GM19025 (cell line): ENCODE measurements around the gene MXD4.

ENCODE experiments used
- ATAC-seq: cut with Tn5 transposase; IDR thresholded peaks from one replicate; pipeline ENCODE4 v1.9.1; 2021; ENCODE audit warnings: mild to moderate bottlenecking, low read depth, moderate library complexity; ENCODE audit not compliant: unreplicated experiment

The MXD4 gene, protein sequence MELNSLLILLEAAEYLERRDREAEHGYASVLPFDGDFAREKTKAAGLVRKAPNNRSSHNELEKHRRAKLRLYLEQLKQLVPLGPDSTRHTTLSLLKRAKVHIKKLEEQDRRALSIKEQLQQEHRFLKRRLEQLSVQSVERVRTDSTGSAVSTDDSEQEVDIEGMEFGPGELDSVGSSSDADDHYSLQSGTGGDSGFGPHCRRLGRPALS

GRCh38 chr4:2261853-2262144 is at the start of gene MXD4:
TSS of gene MXD4 (minus strand) at chr4:2262109. CDS start at chr4:2261980, 129 bp downstream.
- ATAC-seq = no peak

DNA sequence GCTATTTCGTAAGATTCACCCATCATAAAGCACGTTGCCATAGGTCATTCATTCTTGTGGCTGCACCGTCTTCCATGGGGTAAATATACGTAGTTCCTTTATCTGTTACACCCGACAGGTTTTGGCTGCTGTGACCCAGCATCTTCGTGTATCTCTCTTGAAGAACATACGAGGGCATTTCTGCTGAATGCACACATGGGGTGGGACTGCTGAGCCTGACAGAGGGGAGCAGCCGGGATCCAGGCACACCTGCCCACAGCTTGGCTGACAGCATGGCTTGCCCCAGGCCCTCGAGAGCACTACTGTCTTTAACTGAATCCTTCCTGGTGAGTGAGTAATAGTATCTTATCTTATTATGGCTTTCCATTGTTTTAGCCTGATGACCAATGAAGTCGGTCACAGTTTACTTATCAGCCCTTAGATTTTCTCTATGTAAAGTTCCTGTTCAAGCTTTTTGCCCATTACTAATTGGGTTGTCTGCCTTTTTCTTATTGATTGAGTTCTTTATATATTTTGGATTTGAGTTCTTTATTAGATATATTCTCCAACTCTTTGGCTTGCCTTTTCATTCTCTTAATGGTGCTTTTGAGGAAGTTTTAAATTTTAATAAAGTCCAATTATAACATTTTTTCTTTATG is 45.0 kb upstream of the MXD4 start:
- ATAC-seq = no peak

DNA sequence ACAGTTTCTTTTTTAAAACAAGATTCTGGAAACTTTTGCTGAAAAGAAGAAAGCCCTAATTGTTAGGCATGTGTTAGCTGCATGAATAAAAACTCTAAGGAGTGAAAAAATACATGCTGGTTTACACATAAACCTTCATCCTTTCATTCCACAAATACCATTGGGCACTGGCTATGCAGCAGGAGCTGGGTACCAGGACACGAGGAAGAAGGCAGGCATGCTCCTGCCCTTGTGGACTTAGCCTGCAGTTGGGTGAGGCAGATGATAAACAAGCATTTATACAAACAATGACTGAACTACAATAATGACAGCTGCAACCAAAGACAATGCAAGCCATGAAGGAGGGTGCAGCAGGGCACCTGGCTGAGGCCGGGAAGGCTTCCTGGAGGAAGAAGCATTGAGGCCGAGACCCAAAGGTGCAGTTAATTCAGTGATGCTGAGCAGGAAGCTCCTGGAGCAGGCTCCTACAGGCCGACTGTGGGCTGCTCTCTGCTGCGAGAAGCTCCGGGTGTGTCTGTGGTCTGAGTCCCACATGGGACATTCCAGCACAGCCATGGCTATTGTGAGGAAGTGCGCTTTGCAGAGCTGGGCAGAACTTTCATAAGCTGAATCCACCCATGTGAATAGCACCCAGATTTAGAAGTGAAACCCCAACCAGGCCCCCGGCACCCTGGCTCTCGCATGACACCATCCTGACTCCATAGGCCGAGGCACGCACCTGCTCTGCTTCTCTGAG is 44.0 kb upstream of the MXD4 start:
- ATAC-seq = no peak

- ATAC-seq = no peak
Measured at GRCh38 chr4:2304877-2305561, 43.1 kb upstream of the MXD4 start.

DNA sequence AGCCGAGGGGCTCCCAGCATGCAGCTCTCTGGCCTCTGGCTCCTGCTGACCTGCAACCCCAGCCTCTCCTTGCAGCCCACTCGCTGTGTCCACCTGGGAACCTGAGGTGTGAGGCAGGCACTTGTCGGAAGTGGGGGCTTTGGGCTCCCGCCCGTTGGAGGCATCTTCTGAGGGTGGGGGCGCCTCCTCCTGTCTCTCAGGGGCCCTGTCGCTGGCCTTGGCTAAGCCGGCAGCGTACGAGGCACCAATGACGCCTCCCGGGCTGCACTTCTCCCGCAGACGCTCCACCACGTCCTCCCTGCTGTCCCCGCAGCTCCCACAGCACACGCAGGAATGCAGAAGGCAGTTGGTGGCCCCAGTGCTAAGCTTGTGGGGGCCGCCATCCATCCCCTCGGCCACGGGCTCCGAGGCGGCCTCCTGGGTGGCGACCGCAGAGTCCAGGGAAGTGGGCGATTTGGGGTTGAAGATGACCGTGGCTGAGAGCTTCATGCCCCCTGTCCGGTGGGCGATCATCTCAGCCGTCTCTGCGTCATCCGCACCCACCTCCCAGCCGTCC is 42.5 kb upstream of the MXD4 start:
- ATAC-seq = no peak

- no peak for ATAC-seq
Measured at GRCh38 chr4:2303686-2304320, 41.9 kb upstream of the MXD4 start.

DNA sequence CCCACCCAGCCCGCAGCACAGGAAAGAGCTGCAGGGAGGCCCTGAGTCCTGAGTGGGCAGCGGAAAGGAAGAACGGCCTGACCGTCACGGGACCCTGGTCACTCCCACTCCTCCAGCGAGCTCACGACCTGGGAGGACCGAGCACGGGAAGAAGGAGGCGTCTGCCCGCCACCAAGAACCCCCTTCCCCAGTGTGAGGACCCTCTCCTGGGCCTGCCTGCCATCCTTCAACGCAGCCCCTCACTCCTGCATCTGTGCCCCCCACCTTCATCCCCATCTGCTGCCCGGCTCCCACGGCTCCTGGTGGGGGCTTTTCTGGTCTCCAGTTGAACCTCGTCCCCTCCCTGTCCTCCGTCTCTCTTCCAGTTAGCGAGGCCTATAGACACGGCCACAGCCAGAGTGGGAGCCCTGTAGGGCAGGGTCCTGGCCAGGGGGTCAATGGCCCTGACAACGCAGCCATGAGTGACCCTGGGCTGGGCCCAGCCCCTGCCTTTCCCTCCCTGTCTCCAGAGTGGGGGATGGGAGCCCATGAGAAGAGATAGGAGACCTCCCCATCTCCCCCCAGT is 41.3 kb upstream of the MXD4 start:
- ATAC-seq = no peak

DNA sequence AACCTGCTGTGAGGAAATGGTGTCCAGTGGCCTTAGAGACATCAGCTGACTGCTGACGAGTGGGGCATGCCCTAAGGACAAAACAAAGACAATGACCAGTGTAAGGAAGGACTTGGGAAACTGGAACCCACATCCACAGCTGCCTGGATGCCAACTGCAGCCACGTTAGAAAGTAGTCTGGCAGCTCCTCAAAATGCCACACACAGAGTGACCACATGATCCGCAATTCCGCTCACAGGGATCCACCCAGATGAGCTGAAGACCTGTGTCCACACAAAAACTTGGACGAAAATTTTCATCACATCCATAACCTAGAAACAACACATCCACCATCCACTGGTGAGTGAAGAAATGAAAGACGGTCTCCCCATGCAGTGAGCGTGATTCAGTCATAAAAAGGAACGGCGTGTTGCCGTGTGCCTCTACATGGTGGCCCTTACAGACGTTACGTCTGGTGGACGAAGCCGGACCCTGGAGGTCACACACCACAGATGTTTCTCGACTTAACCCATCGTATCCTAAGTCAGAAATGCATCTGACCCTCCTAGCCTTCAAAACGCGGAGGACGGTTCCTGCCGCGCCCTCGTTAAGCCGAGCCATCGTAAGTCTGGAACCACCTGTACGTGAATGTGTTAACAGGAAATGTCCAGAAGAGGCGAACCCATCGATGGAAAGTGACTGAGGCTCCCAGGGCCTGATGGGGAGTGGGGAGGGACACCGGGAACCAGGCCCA is 40.6 kb upstream of the MXD4 start:
- no peak for ATAC-seq

- no peak for ATAC-seq
Measured at GRCh38 chr4:2301806-2302205, 39.9 kb upstream of the MXD4 start.

DNA sequence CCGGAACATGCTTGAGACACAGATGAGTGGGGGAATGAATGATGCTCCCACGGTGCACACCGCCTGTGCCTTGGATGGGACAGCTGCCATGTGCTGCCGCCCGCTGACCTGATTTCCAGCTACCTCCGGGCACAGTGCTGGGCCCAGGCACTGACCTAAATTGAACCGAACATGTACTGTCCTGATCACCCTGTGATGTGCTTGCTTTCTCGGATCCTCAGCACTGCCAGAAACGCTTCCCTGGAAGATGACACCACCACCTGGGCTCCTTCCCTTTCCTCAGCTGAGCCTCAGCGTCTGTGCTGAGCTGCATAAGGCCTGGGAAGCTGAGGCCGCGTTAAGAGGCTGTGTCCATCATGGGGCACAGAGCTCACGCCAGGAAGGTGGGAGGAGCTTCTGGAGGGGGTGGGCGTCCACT is 39.3 kb upstream of the MXD4 start:
- ATAC-seq = no peak

DNA sequence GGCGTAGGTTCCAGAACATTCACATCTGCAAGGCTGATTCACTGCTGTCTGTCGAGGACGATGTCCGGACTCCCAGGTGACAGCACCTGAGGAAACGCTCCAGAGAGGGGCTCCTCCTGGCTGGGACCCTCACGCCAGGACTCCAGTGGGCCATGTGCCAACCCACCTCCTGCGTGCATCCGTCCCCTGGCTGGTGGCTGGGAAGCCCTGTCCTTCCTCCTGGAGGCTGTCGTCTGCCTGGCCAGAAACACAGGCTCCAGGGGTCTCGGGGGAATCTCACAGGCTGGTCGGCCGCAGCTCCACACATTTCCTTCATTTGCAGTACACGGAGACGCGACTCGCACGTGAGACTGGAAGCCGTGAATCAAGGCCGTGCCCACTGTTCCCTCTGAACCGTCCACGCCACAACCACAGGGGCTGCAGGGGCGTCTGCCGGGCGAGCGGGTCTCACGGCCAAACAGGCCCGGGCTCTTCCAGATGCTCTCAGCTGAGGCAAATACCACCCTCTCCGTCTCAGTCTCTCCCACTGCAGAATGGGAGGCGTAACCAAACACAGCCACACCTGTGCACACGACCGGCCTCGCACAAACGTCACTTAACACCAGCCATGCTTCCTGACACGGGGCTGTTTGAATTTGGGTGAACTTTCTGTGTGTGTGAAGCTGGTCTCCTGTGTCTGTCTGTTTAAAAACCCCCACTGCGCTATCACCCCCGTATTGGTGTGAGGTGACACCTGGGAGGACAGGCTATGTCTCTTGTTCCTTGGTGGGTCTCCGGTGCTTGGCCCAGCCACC is 38.7 kb upstream of the MXD4 start:
- ATAC-seq = no peak

GRCh38 chr4:2299794-2300193 is 37.9 kb upstream of the MXD4 start:
- no peak for ATAC-seq

GRCh38 chr4:2298532-2298991 is 36.7 kb upstream of the MXD4 start:
- ATAC-seq = no peak

DNA sequence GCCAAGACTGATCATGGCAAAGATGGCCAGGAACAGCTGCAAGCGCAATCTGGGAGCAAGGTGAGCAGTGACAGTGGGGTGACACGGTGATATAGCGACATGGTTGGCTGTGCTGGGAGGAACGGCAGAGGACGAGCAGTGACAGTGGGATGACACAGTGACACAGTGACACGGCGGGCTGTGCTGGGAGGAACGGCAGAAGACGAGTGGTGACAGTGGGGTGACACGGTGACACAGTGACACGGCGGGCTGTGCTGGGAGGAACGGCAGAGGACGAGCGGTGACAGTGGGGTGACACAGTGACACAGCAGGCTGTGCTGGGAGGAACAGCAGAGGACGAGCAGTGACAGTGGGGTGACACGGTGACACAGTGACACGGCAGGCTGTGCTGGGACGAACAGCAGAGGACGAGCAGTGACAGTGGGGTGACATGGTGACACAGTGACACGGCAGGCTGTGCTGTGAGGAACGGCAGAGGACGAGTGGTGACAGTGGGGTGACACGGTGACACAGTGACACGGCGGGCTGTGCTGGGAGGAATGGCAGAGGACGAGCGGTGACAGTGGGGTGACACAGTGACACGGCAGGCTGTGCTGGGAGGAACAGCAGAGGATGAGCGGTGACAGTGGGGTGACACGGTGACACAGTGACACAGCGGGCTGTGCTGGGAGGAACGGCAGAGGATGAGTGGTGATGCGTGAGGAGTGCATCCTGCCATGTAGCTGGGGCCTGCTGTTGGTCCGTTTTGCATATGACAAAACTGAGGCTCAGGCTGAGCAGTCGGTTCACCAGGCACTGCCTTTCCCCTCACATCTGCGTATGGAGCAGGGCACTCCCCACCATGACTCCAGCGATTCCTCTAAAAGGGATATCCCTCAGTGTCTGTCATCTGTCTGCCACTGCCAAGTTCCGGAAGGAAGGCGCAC is 36.0 kb upstream of the MXD4 start:
- ATAC-seq = no peak

GRCh38 chr4:2296631-2297601 is 35.0 kb upstream of the MXD4 start:
- no peak for ATAC-seq

DNA sequence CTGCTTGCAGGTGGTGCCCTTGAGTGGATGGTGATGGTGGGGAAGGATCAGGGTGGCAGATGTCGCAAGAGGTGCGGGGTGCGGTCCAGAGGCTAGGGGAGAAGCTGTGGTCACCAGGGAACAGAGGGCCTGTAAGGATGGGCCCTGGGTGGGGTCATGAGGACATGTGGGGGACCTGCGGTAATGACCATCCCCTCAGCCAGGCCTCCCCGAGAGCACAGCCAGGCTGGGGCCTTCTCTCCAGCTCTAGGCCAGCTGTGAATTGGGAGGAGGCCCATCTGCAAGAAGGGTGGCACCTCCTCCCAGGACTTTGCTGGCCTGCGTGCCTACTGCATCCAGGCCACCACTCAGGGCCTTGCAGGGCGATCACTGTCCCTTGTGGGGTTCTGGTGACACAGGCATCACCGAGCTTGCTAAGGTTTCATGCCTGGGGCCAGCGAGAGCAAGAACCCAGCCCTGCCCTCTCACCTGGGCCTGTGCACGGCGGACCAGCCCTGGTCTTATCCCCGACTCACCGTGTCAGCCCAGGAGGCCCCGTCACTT is 34.1 kb upstream of the MXD4 start:
- no peak for ATAC-seq
